ACHN (cell line): ENCODE results near the gene HPGDS.
"Not testable (repeated sequence)": the region's sequence is repeated elsewhere in the genome, so short reads cannot be mapped to it uniquely, and the experiment has no call there.

ENCODE experiments used
- DNase-seq: peaks from one replicate; pipeline ENCODE4 v3.0.0-alpha.2; 2015
- in situ Hi-C: cut with HindIII; loops from 2 replicates; pipeline ENCODE4 v1.10.0; 2017; ENCODE audit warnings: low sequenced_read_pairs, low pct_ligation_motif_present, low pct_unique_long_range_greater_than_20kb

HPGDS gene

DNA sequence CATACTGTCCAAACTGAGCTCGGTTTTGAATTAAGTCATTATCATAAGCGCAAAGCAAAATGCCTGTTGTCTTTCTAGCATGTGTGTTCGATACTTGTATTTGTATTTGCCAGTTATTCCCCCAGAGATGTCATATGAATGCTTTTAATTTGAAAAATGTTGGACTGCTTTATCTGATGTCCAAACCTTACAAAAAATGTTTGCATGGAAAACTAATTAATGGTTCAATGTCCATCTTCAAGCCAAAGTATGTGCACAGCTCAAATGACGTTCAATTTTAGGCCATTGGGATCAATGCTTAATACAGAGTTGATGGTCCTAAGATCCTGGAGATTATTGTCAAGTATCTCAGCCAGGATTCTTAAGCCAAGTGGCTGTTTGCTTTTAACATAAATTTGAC, 17.2 kb upstream of the HPGDS start:
- DNase-seq, result no peak
- in situ Hi-C loops, result no loop called here

DNA sequence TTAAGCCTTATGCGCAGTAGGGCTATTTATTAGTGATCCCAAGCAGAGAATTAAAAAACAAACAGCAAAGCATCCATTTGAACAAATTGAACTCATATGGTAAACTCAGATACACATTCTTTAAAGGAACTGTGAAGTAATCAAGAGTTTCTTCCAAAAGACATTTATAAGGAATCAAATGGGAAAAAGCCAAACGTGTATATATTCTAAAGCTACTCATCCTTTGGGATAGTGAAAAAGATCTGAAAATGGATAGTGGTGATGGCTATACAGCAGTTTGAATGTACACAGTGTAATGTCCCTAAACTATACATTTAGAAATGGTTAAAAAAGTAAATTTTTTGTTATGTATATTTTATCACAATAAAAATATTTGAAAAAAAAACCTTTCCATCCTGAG, 16.6 kb upstream of the HPGDS start:
- DNase-seq, result no peak
- in situ Hi-C loops, result no loop called here

DNA sequence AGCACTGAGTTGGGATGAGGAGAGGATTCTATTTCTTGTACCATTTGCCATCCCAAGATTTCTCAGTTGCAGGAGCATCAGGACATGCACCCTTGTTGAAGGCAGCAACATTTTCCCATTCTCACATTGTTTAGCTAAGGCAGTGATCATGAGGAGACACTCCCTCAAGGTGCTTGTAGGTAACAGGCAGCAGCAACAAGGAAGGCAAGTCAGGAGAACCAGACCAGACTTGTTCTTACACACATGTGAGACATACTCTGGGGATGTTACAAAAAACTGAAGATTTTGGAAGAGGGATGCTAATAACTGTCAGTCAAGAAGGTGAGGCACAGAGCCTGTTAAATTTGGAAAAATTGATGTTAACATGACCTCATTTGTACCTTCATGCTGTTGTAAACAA, 15.5 kb upstream of the HPGDS start:
- no peak for DNase-seq
- in situ Hi-C loops, result no loop called here

DNA sequence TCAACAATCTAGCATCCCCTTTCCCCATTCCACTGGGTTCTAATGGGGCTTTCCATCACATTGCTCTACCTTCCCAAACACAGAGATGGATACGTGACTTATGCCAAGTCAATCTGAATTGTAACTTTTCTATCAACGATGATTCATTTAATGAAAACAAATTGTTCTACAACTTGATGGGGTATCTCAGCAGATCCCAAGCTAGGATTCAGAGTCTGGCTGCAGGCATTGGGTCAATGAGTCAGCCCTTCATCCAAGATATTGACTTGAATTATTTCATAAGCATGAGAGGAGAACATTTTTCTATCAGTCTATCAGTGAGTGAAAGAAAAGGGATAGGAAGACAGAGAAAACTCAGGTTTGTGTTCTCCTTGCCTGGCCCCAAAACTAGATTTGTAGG, 15.0 kb upstream of the HPGDS start:
- in situ Hi-C loops, result no loop called here
- no peak for DNase-seq

DNA sequence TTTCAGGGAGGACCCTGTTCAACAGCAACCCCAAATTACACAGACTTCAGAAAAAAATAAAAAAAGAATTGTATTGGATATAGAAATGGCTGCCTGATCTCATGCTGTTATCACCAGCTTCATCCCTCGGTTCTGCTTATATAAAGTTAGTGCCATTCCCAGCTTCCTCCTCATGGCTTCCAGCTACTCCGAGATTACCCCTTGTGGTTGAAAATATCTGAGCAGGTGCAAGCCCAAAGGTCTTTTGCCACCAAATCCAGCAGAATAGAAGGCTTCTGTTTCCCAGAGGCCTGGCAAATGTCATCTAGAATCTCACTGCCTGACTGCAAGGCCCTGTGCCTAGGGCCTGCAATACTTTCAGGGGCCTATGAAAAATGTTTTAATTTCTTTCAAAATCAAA, 13.8 kb upstream of the HPGDS start:
- DNase-seq, result no peak
- in situ Hi-C loops, result no loop called here

DNA sequence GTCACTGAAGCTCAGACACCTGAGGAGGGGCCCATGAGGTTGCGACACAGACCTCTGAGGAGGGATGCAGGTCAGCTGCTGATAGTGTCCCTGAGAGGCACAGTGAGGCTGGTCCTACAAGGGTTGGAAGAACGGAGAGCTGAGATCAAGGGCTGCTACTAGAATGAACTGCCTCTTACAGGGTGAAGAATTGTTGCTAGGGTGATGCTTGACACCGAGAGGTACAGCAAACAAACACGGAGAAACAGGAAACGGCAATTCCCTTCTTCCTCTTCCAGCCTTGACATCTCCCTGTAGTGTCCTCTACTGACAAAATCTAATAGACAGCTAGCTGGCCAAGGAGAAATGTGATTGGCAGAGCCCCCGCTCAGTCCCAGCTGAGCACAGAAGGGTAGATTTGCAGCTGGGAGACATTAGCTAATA, 11.8 kb upstream of the HPGDS start:
- no peak for DNase-seq
- in situ Hi-C loops, result no loop called here

DNA sequence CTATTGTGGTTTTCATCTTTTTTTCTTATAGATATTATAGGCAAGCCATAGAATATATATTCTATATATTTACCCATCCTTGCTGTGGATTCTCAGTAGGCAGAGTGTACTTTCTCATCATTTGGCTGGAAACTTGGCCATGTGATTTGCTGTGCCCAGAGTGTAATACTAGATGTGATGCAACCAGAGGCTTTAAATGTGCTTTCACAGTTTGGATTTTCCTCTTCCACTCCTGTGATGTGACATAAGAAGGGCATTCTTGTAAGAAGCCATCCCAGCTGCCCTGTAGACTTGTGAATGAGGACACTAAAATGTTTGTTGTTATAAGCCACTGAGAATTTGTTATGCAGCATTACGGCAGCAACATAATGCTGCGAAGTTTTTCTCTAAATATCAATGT, 10.4 kb upstream of the HPGDS start:
- in situ Hi-C loops, result no loop called here
- no peak for DNase-seq

DNA sequence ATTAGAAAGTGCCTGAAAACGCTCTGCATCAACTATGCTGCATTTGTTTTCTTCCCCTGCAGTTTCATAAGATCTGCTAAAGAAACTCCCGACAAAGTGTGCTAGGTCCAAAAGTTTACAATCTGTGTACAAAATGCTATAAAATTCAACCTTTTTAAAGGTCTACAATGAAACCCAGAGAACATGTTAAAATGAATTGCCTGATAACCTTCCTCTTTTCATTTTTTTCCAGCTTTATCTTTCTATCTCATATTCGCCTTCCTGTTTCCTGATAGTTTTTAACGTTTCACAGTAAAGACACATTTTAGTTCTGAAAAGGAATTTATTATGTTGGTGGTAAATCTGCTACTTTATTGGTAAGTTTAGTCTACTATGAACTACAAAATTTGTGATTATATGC, 9.5 kb upstream of the HPGDS start:
- no peak for DNase-seq
- in situ Hi-C loops, result no loop called here

DNA sequence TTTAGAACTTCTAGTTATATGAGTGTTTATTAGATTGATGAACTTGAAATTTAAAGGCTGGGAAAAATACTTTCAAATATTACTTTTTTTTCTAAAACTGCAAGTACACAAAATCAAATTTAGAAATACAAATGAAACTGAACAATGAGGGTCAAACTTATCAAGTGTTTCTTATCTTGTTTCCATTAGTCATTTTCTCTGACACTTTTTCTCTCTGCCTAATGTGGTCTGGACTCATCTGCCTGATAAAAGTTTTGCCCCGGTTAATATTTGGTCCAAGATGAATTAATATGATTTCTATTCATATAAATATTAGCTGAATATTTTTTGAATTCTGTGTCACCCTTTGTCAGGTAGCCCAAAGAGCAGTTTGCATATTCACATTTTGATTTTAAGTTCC, 8.7 kb upstream of the HPGDS start:
- in situ Hi-C loops, result no loop called here
- no peak for DNase-seq

DNA sequence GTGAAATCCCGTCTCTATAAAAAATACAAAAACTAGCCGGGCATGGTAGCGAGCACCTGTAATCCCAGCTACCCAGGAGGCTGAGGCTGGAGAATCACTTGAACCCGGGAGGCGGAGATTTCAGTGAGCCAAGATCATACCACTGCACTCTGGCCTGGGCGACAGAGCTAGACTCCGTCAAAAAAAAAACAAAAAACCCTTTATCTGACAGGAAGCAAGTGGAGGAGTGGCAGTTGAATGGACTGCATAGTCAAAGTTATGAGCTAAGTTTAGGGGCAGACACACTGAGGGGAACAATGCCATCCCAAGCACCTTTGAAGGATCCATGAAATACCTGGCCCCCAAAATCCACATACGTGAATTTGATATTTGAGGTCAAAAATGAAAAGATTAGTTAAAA, 7.5 kb upstream of the HPGDS start:
- in situ Hi-C loops, result no loop called here
- no peak for DNase-seq

DNA sequence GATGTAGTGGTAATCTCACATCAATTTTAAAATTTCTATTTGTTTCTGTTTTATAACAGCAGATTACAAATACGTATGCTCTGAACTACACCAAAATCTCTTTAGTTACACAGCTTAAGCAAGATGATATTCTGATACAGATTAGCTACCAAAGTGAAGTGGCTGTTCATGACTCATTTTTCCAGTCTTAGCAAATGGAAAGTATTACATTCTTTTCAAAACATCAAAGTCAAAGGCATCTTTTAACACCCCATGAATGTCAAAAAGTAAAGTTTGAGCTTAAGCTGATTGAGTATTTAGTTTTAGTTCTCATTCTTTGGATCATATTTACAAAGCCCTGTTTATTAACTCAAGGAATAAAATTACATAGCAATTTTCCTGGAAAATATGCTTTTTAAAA, 6.6 kb upstream of the HPGDS start:
- in situ Hi-C loops, result no loop called here
- DNase-seq, result no peak

DNA sequence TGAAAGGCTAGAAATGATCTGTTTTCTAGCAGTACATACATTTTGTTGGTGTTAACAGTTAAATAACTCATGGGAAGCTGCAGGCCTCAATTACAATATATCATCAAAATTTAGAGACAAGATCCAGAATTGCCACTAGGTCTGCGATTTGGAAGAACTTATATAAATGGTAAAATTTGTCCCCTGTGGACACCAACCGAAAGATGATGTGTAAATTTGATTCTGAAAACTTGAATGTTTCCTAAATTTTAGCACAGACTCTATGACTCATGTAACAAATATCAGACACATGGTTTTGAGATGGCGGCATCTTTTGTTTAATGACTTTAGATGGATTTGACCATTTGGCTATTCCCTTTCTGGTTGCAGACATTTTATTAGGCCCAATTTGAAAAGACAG, 6.0 kb upstream of the HPGDS start:
- no peak for DNase-seq
- in situ Hi-C loops, result no loop called here

DNA sequence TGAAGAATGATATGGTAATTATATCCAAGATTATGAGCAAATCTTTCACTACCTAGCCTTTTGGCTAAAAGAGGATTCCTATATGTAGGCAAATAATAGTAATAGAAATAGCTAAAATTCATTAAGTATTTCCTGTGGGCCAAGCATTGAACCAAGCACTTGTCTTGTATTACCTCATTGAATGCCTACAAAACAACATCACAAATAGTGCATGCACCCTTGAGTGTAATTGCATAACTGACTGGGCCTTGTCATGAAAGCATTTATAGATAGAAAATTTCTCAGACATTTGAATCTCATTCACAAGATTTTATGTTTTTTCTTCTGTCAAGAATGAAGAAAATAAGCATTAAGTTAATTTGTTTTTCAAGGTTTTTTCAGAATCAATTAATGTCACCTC, 3.9 kb upstream of the HPGDS start:
- in situ Hi-C loops, result no loop called here
- DNase-seq, result no peak

DNA sequence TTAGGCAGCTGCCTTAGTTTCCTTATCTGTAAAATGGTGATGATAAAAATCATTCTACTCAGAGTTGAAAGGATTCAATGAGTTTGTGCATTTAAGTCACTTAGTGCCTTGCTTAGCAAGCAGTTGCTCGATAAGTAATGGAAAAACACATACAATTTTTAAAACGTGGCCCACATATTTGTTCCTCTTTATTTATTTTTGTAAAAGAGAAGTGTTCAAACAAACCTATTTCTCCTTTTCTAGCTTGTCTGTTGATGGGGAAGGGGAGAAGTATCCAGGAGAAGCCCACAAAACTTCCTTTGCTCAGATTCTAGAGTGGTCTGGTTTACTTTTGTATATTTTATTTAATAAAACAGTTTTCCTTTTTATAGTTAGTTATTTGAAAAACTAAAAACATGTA, 3.3 kb upstream of the HPGDS start:
- DNase-seq, result no peak
- in situ Hi-C loops, result no loop called here

DNA sequence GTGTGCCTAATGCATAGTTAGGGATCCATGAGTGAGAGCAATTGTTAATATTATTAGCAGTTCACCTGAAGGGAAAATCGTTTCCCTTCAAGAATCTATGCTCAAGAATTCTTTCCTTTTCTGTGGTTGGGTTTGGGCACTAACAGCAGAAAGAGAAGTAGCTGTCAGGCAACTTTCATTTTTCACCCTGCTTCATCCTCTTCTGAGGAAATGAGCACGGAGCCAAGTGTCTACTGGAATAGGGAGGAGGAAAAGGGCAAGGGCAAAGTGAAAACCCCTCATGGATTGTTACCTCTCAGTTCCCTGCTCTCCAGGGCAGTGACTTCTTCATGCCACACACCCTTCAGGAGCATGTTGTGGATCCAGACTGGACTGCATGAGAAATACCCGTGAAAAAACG, 2.6 kb upstream of the HPGDS start:
- no peak for DNase-seq
- in situ Hi-C loops, result no loop called here

DNA sequence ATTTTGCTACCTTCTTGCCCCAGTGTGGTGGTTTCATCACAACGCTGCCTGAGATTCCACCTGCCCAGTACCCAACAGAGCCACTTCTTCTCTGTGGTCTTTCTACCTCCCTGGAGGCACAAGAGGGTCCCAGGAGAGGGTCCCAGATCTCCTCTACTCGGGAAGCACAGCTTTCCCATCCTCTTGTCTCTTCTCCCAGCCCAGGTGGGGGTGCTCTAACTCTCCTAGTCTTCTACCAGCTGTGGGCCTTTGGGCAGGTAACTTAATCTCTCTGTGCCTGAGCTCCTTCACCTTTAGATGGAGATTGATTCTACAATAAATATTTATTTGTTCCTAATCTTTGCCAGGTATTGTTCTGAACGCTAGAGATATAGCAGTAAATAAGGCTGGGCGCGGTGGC, 1.8 kb upstream of the HPGDS start:
- in situ Hi-C loops, result no loop called here
- no peak for DNase-seq

DNA sequence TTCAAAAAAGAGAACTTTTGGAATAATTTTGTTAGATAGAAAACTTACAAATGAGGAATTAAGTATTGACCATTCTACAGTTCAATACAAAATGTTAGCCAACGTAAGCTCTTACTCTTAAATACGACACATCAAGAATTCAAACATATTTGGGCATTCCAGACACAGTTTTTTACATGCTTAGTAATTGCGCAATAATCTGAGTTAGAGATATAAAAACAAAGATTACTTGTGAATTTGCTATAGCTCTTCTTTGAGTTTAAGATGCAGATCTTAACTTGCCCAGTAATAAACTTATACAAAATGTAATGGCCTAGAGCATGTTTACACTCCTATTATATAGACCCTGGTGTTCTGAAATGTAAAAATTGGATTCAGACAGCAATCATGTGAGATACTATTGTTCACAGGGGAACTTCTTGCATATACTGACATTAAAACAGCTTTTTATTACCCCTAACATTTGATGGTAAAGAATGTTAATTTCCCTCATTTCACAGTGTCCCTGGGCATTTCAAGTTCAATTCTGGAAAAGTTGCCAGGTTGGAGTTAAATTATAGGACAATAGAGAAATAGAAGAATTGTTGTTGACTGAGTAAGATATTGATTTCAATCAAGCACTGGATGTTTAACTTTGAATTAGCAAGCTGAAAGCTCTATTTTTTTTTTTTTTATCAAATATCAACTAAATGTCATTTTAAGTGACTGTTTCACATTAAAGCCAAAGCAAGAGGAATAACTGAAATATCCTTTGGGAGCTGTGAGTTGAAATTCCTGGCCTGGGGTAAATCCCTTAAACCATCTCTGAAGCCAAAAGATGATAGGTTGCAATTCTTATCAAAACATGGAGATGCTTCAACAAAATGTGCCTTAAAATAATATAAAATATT, 910 bp downstream of the HPGDS start:
- in situ Hi-C loops, result no loop called here

DNA sequence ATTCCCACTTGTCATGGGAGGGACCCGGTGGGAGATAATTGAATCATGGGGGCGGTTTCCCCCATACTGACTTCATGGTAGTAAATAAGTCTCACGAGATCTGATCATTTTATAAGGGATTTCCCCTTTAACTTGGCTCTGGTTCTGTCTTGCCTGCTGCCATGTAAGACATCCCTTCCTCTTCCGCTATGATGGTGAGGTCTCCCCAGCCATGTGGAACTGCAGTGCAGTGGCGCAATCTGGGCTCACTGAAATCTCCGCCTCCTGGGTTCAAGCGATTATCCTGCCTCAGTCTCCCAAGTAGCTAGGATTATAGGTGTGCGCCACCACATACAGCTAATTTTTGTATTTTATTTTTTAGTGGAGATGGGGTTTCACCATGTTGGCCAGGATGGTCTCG, 2.9 kb downstream of the HPGDS start:
- in situ Hi-C loops, result no loop called here
- DNase-seq, result no peak

More for the DNA sequence above, 910 bp downstream of the HPGDS start:
- DNase-seq, result no peak

DNA sequence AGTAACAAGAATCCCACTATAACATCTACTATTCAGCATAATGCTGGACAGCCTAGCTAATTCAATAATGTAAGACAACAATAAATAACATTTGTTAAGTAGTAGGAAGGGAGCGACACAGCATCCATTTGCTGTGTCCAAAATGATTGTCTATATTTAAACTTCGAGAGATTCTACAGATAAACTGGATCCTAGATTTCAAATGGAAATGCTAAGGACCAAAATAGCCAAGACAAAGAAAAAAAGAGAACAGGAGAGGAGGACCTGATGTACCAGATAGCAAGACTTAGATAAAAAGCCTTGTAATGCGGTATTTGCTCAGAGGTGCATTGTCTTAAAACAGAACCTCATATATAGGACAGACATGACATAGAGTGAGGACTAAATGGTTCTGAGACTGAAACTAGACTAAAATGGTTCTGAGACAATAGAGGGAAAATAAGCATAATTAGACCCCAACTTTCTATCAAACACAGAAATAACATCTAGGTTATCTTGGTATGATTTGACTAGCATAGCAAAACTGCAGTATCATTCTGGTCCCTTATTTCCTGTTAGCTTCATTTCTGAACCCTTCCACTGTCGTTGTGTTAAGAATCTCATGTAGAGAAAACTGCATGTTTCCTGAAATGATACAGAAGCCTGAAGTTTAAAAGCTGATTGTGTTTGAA, 3.8 kb downstream of the HPGDS start:
- in situ Hi-C loops, result no loop called here
- DNase-seq, result no peak

DNA sequence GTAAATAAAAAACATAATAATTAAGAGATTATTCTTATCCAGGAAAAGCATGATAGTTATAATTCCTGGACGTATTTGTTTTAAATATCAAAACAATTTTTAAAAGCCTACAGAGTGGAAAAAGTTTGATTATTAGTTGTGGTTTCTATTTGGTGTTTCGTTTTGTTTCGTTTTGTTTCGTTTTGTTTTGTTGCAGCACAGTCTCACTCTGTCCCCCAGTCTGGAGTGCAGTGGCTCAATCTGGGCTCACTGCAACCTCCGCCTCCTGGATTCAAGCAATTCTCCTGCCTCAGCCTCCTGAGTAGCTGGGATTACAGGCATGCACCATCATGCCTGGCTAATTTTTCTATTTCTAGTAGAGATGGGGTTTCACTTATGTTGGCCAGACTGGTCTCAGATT, 5.8 kb downstream of the HPGDS start:
- in situ Hi-C loops, result not testable (repeated sequence)

More for the DNA sequence above, 5.8 kb downstream of the HPGDS start:
- DNase-seq, result not testable (repeated sequence)
